Measurements from ENCODE around the gene DYTN.

Gene DYTN

DNA sequence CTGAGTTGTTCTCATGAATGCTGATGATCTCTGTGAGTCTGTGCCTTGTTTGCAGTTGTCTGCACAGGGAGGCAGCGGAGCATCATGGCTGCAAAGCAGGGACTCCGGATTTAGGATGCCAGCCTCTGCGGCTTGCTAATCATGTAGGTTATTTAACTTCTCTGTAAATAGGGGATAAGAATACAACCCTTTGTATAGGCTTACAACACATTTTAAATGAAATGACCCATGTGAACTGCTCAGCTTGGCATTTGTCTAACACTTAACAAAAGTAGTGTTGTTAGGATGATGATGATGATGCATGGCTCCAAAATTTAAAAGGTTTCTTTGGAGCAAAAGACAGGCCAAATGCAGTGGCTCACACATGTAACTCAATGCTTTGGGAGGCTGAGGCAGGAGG is 19.4 kb downstream of the DYTN start:
- no peak for DNase-seq (ENCODE audit: low read depth)

- DNase-seq (ENCODE audit: low read depth): no peak
These were observed 21.3 kb downstream of the DYTN start for GRCh38 chr2:206696910-206697309.

- DNase-seq (ENCODE audit: low read depth): peak; percentile 4
These were observed 24.6 kb downstream of the DYTN start for GRCh38 chr2:206693399-206694137.

DNA sequence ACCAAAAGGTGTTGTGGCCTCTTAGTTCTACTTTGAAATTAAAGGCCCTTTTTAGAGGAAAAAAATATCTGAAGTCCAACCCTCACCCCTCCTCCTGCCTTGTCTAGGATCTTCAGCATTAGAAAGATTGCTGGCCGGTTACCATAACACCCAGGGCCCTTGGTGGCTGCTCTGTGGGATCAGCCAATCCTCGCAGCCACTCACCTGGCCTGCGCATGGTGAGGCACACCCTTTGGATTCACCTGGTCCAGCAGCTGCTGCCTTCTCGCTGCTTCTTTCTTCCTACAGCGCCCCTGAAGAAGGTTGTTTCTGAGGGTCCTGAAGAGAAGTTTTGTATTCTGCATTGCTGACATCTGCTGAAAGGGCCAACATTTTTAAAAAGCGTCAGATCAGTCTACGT is 25.2 kb downstream of the DYTN start:
- DNase-seq (ENCODE audit: low read depth): no peak

DNA sequence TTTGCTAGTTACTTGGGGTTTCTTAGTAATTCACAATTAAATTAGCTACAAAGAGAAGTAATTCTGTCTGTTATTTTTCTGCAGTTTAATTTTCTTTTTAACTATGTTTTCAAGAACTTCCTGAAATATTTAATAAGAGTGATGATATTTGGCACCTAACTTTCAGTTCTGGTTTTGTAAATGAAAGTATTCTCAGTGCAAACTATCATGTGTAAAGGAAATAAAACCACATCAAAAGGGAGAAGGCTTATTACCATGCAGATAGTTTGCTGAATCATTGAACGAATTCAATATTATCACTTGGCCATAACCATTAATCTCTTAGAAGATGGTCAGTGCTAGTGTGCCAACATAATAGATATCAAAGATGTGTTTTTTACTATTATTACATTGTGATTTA is 29.2 kb downstream of the DYTN start:
- DNase-seq (ENCODE audit: low read depth): no peak

DNA sequence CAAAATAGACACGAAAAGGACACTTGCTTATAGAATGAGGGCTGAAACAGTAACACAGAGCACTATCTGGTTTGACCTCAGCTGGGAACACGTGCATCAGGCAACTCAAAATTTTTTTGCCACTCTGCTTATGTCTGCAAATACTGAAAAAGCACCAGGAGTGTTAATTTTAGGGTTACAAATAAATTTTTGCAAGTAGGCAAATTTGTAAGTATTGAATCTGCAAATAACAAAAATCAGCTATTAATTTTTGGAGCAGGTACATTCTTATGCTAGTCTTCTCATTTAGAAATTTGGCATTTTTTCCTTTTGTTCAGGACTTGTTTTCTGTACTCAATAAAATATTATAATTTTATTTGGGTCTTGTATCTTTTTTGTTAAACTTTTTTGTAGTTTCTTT is 29.7 kb downstream of the DYTN start:
- DNase-seq (ENCODE audit: low read depth): no peak

DNA sequence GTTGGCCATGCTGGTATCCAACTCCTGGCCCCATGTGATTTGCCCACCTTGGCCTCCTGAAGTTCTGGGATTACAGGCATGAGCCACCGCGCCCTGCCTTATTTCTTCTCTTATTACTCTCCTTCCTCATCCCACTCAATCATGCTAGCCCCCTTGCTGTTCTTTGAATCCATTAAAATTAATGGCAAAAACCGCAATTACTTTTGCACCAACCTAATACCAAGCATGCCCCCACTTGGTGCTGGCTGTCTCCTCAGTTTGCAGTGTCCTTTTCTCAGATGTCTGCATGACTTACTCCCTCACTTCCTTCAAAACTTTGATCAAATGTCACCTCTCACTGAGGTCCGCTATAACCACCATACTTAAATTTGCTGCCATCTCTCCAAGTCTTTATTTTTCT is 34.6 kb downstream of the DYTN start:
- DNase-seq (ENCODE audit: low read depth): no peak

GRCh38 chr2:206670531-206671319 is 47.5 kb downstream of the DYTN start:
- no peak for DNase-seq (ENCODE audit: low read depth)

GRCh38 chr2:206665251-206665650 is 52.9 kb downstream of the DYTN start:
- DNase-seq (ENCODE audit: low read depth): no peak

DNA sequence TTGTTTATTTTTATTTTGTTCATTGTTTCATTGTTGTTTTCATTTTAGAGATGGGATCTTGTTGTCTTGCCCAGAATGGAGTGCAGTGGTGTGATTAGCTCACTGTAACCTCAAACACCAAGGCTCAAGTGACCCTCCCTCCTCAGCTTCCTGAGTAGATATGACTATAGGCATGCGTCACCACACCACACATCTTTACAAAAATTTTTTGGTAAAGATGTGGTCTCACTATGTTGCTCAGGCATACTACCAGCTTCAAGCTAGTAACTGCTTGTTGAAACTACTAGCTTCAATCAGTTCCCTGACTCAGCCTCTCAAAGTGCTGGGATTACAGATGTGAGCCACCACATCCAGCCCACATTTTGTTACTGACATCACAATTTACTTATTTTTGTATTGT is 61.1 kb downstream of the DYTN start:
- no peak for DNase-seq (ENCODE audit: low read depth)

GRCh38 chr2:206647985-206648384 is 70.2 kb downstream of the DYTN start:
- DNase-seq (ENCODE audit: low read depth): no peak

DNA sequence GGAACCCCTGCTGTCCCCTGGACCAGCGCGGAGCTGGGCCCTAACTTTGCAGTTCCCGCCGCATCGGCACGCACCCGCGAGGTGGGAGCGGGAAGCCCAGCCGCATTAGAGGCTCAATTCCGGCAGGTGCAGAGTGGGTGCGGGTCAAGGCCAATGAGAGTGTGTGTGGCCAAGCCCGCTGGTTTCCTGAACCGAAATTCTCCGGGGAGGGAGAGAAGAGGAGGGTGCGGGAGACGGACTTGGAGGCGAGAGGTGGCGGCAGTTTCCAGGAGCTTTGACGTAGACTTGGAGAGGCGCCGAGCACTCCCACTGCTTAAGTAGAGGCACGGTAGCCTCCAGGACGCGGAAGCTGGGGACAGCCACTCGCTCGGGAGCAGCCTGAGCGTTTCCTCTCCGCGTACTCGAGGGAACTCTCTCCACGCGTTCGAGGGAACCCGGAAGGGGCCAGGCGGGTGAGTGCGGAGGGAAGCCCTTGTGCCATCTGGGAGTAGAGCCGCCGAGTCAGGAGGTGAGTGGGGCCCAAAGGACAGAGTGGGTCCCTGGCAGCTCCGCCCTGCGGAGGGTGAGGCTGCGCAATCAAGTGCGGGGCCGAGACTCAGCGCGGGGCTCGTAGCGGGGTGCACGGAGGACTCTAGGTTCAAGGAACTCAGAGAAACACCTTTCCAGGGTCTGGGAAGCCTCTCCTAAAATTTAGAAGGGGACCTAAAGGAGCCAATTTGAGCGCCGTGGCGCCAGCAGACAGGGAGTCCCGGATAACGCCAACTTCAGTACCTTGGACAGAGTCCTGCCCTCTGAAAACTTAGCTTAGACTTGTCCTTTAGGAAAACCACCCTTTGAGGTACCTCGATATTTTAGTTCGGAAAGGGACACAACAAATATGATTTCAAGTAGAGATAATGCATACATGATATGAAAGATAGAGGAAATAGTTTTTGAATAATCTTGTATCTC is 75.8 kb downstream of the DYTN start, which contains the start of gene FAM237A:
Gene FAM237A, plus strand, starts transcription at position 413 of the 951 bp plus-strand sequence. CDS start 1,750 bp downstream, outside the sequence.
- DNase-seq (ENCODE audit: low read depth): no peak

- DNase-seq (ENCODE audit: low read depth): no peak
These were observed 77.0 kb downstream of the DYTN start for GRCh38 chr2:206641226-206641625.

DNA sequence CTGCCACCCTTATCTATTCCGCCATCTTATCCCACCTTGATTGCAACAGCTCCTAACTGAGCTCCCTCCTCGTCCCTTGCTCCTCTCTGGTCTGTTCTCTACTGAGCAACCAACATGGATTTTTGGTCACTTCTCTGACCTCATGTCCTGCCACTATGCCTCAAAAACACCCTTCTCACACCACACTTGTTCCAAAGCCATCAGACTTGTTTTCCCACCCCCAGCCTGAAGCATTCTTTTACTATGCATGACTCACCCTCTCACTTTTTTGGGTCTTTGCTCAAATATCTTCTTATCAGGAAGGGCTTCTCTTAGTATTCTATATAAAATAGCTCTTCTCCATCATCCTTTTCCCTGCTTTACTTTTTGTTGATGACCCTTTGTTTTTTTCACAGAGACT is 78.6 kb downstream of the DYTN start:
- no peak for DNase-seq (ENCODE audit: low read depth)

DNA sequence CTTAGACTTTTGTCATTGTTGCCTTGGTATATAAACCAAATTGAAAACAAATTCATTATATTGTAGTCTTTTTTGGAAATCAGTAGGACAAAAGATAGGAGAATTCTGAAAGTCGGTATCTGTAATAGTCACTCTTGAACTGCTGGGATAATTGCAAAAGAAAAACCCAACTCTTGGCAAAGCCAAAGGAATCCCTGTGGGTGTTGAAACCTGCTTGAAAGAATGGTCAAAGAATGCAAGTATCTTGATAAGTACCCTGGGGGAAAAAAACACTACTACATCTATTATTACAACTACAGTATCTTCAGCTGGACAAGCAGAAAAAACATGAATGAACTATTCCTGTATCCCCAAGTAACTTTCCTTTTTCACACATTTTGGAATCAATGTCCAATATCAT is 83.2 kb downstream of the DYTN start:
- no peak for DNase-seq (ENCODE audit: low read depth)

GRCh38 chr2:206631340-206631739 is 86.9 kb downstream of the DYTN start:
- no peak for DNase-seq (ENCODE audit: low read depth)

DNA sequence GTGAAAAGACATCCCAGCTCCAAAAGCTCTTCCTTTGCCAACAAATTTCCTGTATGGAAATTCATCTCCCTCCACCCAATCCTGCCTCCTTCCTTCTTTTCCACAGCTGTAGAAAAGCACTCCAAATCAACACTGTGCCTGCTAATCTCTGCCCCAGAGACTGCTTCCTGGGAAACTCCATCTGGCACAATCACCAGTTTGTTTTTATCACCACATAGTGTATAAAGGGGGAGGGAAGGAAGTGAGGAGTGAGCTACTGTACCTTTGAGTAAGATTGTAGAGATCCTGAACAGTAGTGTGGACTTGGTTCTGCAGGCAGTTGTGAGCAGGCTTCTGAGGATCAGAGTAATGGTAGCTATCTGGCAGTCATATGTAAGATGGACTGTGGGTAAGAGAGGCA is 90.6 kb downstream of the DYTN start:
- no peak for DNase-seq (ENCODE audit: low read depth)

GRCh38 chr2:206626108-206626507 is 92.1 kb downstream of the DYTN start:
- no peak for DNase-seq (ENCODE audit: low read depth)

DNA sequence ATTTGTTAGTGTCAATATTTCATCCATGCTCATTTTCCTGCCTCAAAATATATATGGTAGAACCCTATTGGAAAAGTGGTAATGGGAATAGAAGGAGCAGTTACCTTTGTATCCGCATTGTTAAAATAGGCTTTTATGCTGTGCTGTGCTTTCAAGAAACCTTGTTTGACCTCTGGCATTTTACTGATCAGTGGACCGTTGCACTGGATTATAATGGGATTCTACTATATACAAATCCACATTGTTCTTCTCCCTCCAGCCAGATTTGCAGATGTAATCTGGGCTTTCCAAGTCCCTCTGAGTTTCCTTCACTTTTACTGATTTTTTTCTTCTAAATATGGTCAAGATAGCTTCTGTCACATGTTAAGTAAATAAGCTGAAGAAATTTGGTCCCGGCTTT is 99.2 kb downstream of the DYTN start:
- no peak for DNase-seq (ENCODE audit: low read depth)

DNA sequence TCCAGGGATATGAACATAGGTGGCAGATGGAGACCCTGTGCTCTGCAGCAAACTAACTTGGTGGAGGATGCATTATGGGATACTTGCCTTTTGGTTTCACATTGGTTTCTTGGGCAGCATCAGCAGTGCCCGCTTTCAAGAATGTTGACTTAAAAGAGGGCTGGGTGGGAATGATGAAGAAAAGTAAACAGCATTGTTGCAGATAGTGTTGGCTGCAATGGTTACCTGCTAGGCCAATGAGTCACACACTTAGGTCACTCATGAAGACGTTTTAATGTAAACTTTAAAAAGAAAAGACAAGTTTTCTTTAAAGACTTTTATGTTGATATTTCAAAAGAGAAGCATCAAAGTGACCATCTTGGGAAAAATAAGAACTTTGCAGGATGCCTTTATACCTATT is 102.0 kb downstream of the DYTN start:
- DNase-seq (ENCODE audit: low read depth): no peak

GRCh38 chr2:206615417-206616089 is 102.6 kb downstream of the DYTN start:
- DNase-seq (ENCODE audit: low read depth): no peak

- DNase-seq (ENCODE audit: low read depth): no peak
These were observed 103.4 kb downstream of the DYTN start for GRCh38 chr2:206614811-206615210.

Measured in activated gamma-delta T cell treated with anti-CD3 and anti-CD28 coated beads, Interleukin-2, amount 50 U/mL, for 16 hours (primary cell).